ENCODE data around the gene PTPRM.

GRCh38 chr18:8121101-8121500, 554.0 kb downstream of the PTPRM start:
- TF ChIP-seq POLR2A (IDR thresholded peaks at IDR 0.05), result no peak
- TF ChIP-seq CTCF (IDR thresholded peaks at IDR 0.05), result no peak
